GM21423 (cell line): ENCODE measurements around the gene ANAPC5.

ENCODE experiments used
- ATAC-seq: cut with Tn5 transposase; IDR thresholded peaks from one replicate; pipeline ENCODE4 v1.9.1; 2021; ENCODE audit warnings: mild to moderate bottlenecking, moderate library complexity; ENCODE audit not compliant: unreplicated experiment

The ANAPC5 gene

GRCh38 chr12:121263206-121263935, 88.8 kb downstream of the ANAPC5 start:
- ATAC-seq: no peak

DNA sequence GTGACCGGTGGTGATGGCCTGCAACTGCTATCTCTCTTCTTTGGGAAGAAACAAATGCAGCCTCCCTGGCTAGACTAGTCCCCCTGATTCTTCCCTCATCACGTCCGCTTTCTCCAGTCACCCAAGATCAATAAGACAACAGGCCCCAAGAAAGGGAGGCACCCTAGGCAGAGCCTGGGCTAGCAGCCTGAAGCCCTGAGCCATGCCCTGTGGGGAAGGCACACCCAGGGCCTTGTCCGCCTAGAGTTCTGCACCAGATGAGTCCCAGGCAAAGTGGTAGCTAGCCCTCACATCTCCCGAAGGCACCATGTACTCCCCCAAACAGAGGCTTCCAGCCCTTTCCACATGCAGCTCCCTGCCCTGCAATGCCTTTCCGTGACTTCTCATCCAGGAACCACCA, 90.8 kb downstream of the ANAPC5 start:
- no peak for ATAC-seq

DNA sequence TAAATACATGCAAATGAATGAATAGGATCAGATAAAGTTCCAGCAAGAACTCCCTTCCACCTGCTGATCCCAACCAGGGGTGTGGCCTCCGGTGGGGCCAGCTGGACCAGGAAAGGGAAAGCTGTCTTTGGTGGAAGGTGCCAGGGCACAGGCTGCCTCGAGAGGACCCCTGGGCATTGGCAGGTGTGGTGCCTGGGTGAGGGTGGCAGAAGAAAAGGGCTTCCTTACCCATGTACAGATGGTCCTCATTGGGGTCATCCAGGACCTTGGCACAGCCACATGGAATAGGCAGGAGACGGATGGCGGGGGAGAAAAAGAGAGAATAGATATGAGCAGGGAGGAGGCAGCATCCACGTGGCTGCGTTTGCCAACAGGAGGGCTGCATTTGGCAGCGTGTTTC, 92.1 kb downstream of the ANAPC5 start:
- no peak for ATAC-seq

DNA sequence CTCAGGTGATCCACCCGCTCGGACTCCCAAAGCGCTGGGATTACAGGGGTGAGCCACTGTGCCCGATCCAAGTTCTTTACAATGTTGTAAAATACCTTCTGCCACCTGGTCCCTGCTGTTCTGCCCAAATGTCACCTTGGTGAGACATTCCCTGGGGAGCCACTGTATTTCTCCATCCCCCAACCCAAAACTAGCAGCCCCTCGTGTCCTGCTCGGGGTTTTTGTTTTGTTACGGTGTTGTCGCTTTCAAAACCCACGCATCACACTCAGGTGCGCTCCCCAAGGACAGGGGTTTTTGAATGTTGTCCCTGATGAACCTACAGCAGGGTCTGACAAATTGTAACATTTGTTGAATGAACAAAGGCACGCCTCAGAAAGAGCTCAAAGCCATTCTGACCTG, 93.1 kb downstream of the ANAPC5 start:
- ATAC-seq: no peak
